Amniotic epithelial cell (primary cell): ENCODE data around the gene LYZL4.
A peak's percentile ranks its signal among the peaks of the same experiment; 100 is the strongest.

Experiments used
- DNase-seq: peaks from one replicate; pipeline ENCODE4 v3.0.0-alpha.2; 2010; ENCODE audit warnings: low read depth

The LYZL4 gene

DNA sequence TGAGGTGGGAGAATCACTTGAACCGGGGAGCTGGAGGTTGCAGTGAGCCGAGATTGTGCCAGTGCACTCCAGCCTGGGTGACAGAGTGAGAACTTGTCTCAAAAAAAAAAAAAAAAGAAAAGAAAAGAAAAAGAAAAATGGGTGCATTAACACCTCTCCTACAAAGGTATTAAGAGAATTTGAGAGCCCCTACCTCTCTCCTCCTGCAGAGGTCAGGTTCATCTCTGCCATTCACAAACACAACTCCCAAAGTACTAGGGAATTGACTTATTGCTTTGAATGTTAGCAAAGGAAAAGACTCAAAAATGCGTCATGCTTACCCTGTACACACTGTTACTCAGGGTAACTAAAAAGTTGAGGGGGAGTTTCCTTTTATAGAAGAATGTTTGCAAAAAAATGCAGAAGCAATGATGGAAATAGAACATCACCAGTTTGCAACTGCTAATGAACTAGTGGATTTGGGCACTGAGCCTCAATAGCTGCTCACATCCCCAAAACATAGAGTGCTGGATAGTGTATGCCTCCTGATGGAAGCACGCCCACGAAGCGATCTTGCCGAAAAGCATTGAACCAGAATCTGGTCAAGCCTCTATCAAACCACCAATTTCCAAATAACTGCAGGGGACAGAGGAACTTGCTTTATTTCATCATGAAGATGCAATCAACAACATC is 15.5 kb upstream of the LYZL4 start:
- DNase-seq, result no peak

GRCh38 chr3:42424911-42425310 is 14.5 kb upstream of the LYZL4 start:
- DNase-seq, result no peak

- DNase-seq, result no peak
Measured at GRCh38 chr3:42421818-42422796, 11.7 kb upstream of the LYZL4 start.

DNA sequence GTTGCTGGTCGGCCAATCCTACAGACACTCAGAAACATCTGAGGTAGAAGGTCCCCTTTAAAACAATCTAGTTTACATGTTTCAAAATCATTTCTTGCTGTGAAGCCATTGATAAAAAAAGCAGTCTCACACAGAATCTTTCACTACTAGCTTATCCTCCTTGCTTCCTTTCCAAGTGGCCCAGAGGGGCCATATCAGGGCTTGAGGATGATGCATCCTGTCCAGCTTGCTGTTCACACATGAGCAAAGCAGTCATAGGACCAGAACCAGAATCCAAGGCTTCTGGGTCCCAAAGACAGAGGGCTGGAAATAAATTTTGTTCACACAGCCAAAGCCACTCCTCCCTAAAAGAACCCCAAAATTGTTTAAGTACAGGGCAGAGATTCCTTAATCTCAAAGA is 9.2 kb upstream of the LYZL4 start:
- no peak for DNase-seq

DNA sequence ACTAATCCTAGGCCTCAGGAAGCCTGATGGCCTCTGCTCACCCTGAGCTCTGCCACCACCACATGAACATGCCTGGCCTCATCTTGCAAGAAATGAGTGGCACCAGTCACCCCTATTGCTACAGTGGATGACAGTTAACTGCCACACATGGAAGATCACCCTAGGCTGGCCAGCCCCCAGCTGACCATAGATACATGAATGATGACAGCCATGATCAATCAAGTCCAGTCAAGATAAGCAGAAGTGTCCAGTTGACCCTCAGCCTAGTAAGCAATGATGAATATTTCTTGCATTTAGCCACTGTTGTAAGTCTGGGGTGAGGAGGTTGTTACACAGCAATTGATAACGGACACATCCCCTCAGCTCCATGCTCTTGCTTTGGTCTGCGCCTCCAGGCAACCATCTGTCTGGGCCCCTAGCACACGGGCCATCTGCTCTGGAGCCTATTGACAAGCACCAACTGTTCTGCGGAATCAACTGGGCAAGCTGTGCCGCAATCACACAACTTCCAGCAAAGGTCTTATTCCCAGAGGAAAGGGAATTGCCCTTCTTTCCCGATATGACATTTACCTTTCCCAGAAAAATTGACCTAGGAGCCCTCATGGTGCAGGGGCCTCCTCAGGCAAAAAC is 2.2 kb upstream of the LYZL4 start:
- DNase-seq, result no peak

DNA sequence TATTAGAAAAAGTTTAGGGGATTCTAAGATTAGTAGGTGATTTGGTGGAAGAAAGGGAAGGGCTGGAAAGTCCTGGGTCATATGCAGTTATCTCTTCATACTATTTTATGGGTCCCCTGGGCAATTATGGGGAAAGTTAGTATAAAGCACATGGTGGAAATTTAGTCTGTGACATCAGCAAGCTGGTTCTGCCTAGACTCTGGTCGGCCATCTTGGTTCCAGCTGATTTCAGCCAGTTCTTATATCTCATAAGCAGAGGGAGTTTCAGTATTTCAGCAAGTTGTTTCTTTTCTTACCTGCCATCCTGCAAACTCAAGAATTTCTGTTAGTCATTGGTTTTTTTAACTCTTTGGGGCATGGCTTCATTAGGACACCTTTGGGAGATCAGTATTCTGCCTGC is 1.0 kb upstream of the LYZL4 start:
- DNase-seq, result no peak

- DNase-seq, result no peak
Measured at GRCh38 chr3:42408156-42408555, 2.3 kb downstream of the LYZL4 start.

- DNase-seq, result no peak
Measured at GRCh38 chr3:42406727-42407450, 3.5 kb downstream of the LYZL4 start.

GRCh38 chr3:42405857-42406256 is 4.6 kb downstream of the LYZL4 start:
- no peak for DNase-seq

GRCh38 chr3:42403737-42404136 is 6.7 kb downstream of the LYZL4 start:
- no peak for DNase-seq

- DNase-seq, result no peak
Measured at GRCh38 chr3:42402394-42403096, 7.9 kb downstream of the LYZL4 start.

GRCh38 chr3:42398080-42398479 is 12.3 kb downstream of the LYZL4 start:
- no peak for DNase-seq

DNA sequence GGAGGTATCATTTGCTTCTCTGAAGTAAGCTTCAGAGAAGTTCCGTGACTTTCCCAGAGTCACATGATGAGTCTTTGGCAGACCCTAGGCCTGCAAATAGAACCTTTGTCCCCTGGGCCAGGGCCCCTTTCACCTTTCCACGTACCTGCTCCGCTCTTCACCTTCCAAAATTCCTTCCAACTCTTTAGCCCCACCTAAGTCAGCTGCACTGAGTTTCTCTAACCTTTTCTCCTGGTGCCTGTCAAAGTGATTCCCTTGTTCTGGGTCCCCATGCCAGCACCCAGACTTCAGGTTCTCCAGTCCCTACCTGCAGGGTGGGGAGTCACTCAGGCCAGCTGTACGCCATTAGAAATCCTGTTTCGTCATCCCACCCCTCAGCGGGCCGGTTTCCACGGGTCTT is 12.8 kb downstream of the LYZL4 start:
- no peak for DNase-seq

DNA sequence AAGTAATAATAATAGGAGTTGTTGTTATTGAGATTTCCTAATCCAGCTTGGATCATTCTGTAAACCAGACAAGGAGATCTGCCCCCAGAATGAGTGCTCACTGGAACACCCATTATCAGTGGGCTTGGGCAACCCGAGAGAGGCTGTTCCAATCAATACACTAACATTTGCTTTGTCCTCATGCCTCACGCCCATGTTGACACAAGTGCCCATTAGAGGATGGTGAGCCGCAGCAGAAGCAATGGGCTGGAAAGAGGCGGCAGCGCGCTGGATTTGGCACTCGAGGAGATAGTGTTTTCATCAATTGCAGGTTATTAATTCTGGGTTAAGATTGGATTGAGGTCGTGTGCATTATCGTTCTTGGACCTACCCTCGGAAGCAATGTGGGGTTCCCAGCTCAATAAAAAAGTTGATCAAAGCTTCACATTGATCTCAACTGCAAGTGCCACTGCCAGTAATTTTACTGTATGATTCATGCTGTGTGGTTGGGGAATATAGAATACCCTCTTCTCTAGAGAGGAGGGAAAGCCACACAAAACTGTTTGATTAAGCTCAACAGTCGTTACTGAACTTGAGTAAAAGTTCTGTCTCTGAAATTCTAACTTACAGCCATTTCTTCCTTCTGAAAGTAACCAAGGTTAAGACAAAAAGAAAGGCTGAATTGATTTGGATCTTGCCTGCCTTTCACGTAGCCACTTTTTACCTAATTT is 15.7 kb downstream of the LYZL4 start:
- no peak for DNase-seq

- DNase-seq, result no peak
Measured at GRCh38 chr3:42387802-42388651, 22.4 kb downstream of the LYZL4 start.

DNA sequence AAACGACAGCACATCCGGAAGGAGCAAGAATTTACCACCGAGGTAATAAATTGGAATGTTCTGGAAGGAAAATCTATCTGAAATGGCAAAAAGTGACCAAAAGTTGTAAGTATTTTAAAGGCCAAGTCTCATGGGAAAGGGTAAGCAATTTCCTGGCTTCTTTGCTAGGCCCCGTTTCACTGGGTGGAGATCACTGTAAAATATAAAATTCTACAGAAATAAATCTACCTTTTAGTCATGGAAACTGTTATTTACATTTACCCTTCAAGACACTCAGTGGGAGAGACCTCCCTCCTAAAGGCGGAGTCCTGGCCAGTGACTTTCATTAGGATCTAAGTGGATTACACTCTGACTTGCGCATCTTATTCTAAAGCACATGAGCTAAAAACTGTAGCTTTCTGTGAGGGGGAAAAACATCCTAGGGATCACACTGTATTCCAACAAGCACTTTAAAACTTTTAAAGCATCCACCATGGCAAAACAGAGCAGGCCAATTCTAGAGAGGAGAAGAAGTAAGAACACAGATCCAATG is 28.8 kb downstream of the LYZL4 start:
- no peak for DNase-seq

DNA sequence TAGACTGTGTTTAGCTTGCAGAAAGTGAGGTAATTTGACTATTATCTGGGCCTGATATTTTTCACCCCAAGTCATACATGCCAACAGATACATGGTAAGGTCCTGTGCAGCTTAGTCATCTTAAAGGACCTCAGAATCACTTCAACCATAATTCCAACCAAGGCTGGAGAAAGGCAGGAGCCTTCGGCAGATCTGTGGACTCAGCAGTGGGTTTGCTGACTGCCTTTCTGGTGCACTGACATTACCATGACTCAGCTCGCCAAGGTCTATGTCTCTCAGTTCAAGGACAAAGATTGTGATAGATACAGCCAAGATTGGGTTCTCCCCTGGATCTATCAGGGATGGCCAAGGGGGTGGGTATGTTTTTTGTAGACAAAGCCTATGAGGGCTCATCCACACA is 32.7 kb downstream of the LYZL4 start:
- DNase-seq, result no peak

DNA sequence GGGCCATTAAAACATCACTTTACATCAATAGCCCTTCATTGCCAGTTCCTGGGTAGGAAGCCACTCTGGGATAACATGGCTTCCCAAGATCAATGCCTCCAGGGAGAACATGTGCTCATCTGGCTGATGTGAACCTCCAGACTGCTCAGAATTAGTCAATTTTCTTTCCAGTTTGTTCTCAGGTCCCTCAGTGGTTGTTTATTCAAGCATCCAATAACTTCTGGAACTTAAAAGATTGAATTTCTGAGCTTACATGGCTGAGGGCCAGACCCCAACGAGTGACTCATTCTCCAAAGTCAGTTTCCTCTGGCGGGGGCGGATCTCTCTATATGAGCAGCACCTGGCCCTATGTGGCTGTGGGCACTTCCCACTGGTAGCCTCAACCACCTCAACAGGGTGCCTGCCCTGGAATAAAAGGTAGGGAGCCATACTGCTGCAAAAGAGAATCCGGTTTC is 34.0 kb downstream of the LYZL4 start:
- DNase-seq, result peak; percentile 25

DNA sequence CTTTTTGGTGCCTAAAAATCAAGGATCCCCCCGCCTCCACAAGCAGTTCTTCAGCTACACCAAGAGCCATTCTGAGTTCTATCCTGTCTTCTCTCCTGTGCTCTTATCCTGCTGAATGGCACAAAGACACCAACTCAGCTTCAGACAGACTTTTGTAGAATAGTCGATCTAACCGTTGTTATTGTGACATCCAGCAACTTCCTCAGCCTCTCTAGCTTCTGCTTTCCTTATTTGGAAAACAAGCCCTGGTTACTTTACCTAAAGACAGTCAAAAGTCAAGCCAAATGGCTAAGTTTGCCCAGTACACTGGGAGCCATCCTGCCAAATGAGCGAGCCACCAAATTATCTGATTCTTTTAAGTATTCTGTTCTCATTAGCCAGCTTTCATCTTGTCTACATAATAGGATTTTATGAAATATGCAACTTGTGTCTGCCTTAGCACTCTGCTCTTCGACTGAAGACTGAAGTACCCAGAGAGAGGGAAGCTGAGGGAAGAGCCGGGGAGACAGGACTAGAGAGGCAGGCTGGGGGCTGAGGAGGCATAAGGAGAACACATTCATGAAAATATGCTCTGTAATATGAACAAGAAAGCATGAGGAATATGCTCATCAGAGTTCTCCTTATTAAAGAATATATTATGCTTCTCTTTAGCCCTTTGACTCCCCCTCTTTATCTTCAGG is 35.1 kb downstream of the LYZL4 start:
- no peak for DNase-seq
